ENCODE results near the gene KRTAP20-1. TPM values are rescaled to one million over a fixed set of nuclear protein-coding genes. Genes with fewer than 3 reads are reported as not detected.

The KRTAP20-1 gene
- total RNA-seq, 1 donor from 2014 or later, result not detected

DNA sequence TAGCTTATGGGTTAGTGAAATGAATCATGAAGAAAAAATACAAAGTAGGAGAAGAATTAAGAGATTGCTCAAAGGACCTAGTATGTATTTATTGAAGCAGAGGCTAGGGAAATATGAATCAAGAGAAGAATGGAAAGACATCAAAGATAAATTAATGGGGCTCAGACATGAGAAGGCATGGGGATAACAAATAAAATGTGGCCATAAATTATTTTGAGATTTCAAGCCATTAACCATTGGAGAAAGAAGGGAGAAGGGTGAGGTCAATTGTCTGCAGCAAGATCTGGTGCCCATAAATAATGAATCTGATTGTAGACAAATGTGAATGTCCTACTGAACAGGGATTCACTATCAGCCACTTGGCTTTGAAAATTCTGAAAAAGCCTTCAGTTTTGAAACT lies 36.7 kb downstream of the KRTAP20-1 start:
- no peaks in the 10 kb centered on the region for H3K4me1 ChIP-seq
- no peak overlapping the region for H3K4me2 ChIP-seq
- no peak for DNase-seq (ENCODE audit: low spot score)
- no peaks in the 10 kb centered on the region for H3K4me1 Mint-ChIP-seq
- H3K4me3 ChIP-seq, result no peak overlapping the region
- no peaks in the 10 kb centered on the region for H3F3A ChIP-seq (ENCODE audit: low read depth)
- TF ChIP-seq EZH2 (IDR thresholded peaks at IDR 0.05) (no peak), EZH2phosphoT487 (IDR thresholded peaks at IDR 0.05) (no peak)
- H3K9me3 ChIP-seq (ENCODE audit: low read depth), result peaks cover 9% of the 10 kb centered on the region
- no peaks in the 10 kb centered on the region for H3K9me3 Mint-ChIP-seq
- H3K36me3 Mint-ChIP-seq, result no peaks in the 10 kb centered on the region
- no peaks in the 10 kb centered on the region for H3K27me3 ChIP-seq
- no peak overlapping the region for H3K9ac ChIP-seq
- H3K36me3 ChIP-seq, result no peaks in the 10 kb centered on the region
- peaks cover 2% of the 10 kb centered on the region for H3K27me3 Mint-ChIP-seq (ENCODE audit: insufficient read depth, low read depth)
- no peaks in the 10 kb centered on the region for H3K79me2 ChIP-seq (ENCODE audit: low read depth)
- H4K20me1 ChIP-seq (ENCODE audit: low read depth), result no peaks in the 10 kb centered on the region
- no peak overlapping the region for H3K27ac ChIP-seq
- H2AFZ ChIP-seq (replicated peaks), result no peak overlapping the region
- no peak overlapping the region for H3K27ac Mint-ChIP-seq
- no peak overlapping the region for H3K4me3 Mint-ChIP-seq

Small RNA genes within 50 kb of the gene (small RNA-seq; reads per million reads assigned to genes)
- gene KRTAP20-1, result not detected
- gene KRTAP20-3, result not detected
- not detected for gene KRTAP20-4
- not detected for gene KRTAP22-1
- not detected for gene KRTAP22-2

Other genes starting within 250 kb of the KRTAP20-1 start
- not detected in 2 replicates for gene KRTAP13-2, start 244.2 kb upstream of the KRTAP20-1 start, total RNA-seq (ENCODE audit: low replicate concordance)
- gene KRTAP13-1, start 220.4 kb upstream of the KRTAP20-1 start, total RNA-seq (ENCODE audit: low replicate concordance), result not detected in 2 replicates
- gene KRTAP13-3, start 190.5 kb upstream of the KRTAP20-1 start, total RNA-seq (ENCODE audit: low replicate concordance), result not detected in 2 replicates
- gene KRTAP13-4, start 186.2 kb upstream of the KRTAP20-1 start, total RNA-seq (ENCODE audit: low replicate concordance), result not detected in 2 replicates
- gene KRTAP15-1, start 176.2 kb upstream of the KRTAP20-1 start, total RNA-seq (ENCODE audit: low replicate concordance), result not detected in 2 replicates
- not detected in 2 replicates for gene KRTAP19-1, start 136.1 kb upstream of the KRTAP20-1 start, total RNA-seq (ENCODE audit: low replicate concordance)
- gene KRTAP19-2, start 129.0 kb upstream of the KRTAP20-1 start, total RNA-seq (ENCODE audit: low replicate concordance), result not detected in 2 replicates
- not detected in 2 replicates for gene KRTAP19-3, start 124.4 kb upstream of the KRTAP20-1 start, total RNA-seq (ENCODE audit: low replicate concordance)
- gene KRTAP19-4, start 119.3 kb upstream of the KRTAP20-1 start, total RNA-seq (ENCODE audit: low replicate concordance), result not detected in 2 replicates
- gene KRTAP19-5, start 114.3 kb upstream of the KRTAP20-1 start, total RNA-seq (ENCODE audit: low replicate concordance), result not detected in 2 replicates
- not detected in 2 replicates for gene KRTAP19-6, start 74.6 kb upstream of the KRTAP20-1 start, total RNA-seq (ENCODE audit: low replicate concordance)
- gene KRTAP19-7, start 55.1 kb upstream of the KRTAP20-1 start, total RNA-seq (ENCODE audit: low replicate concordance), result not detected in 2 replicates
- gene KRTAP22-2, start 26.0 kb upstream of the KRTAP20-1 start, total RNA-seq (ENCODE audit: low replicate concordance), result not detected in 2 replicates
- gene KRTAP6-3, start 24.0 kb upstream of the KRTAP20-1 start, total RNA-seq (ENCODE audit: low replicate concordance), result not detected in 2 replicates
- gene KRTAP6-2, start 17.5 kb upstream of the KRTAP20-1 start, total RNA-seq (ENCODE audit: low replicate concordance), result not detected in 2 replicates
- gene KRTAP22-1, start 15.3 kb upstream of the KRTAP20-1 start, total RNA-seq (ENCODE audit: low replicate concordance), result not detected in 2 replicates
- not detected in 2 replicates for gene KRTAP6-1, start 2.5 kb upstream of the KRTAP20-1 start, total RNA-seq (ENCODE audit: low replicate concordance)
- not detected in 2 replicates for gene KRTAP20-4, start 4.2 kb downstream of the KRTAP20-1 start, total RNA-seq (ENCODE audit: low replicate concordance)
- gene KRTAP20-2, start 18.8 kb downstream of the KRTAP20-1 start, total RNA-seq (ENCODE audit: low replicate concordance), result not detected in 2 replicates
- not detected in 2 replicates for gene KRTAP20-3, start 26.4 kb downstream of the KRTAP20-1 start, total RNA-seq (ENCODE audit: low replicate concordance)
- gene KRTAP21-3, start 102.4 kb downstream of the KRTAP20-1 start, total RNA-seq (ENCODE audit: low replicate concordance), result not detected in 2 replicates
- gene KRTAP21-2, start 130.8 kb downstream of the KRTAP20-1 start, total RNA-seq (ENCODE audit: low replicate concordance), result not detected in 2 replicates
- not detected in 2 replicates for gene KRTAP21-1, start 139.0 kb downstream of the KRTAP20-1 start, total RNA-seq (ENCODE audit: low replicate concordance)
- not detected in 2 replicates for gene KRTAP8-1, start 196.8 kb downstream of the KRTAP20-1 start, total RNA-seq (ENCODE audit: low replicate concordance)
- not detected in 2 replicates for gene KRTAP7-1, start 213.3 kb downstream of the KRTAP20-1 start, total RNA-seq (ENCODE audit: low replicate concordance)